Retina (tissue), 1 donor: Measurements from ENCODE around the gene SCN1B.

ENCODE experiments used
- DNase-seq: peaks from one replicate; pipeline ENCODE4 v3.0.0-alpha.2; 2016

The SCN1B gene

GRCh38 chr19:35059006-35059798, 28.9 kb downstream of the SCN1B start:
- no peak for DNase-seq

- DNase-seq = no peak
These were observed 29.5 kb downstream of the SCN1B start for GRCh38 chr19:35059799-35060091.

GRCh38 chr19:35060160-35060855, 30.0 kb downstream of the SCN1B start:
- no peak for DNase-seq

GRCh38 chr19:35061583-35062373, 31.5 kb downstream of the SCN1B start:
- no peak for DNase-seq

GRCh38 chr19:35062942-35063341, 32.7 kb downstream of the SCN1B start:
- DNase-seq = no peak

GRCh38 chr19:35063940-35064818, 33.9 kb downstream of the SCN1B start:
- no peak for DNase-seq

GRCh38 chr19:35065574-35065973, 35.3 kb downstream of the SCN1B start:
- no peak for DNase-seq

- no peak for DNase-seq
These were observed 35.9 kb downstream of the SCN1B start for GRCh38 chr19:35066121-35066520.

- peak; percentile 83 for DNase-seq
These were observed 36.7 kb downstream of the SCN1B start for GRCh38 chr19:35066691-35067563.

GRCh38 chr19:35068941-35069634, 38.8 kb downstream of the SCN1B start:
- DNase-seq = no peak

- DNase-seq = no peak
These were observed 39.4 kb downstream of the SCN1B start for GRCh38 chr19:35069696-35070095.

GRCh38 chr19:35070471-35070870, 40.2 kb downstream of the SCN1B start:
- no peak for DNase-seq

- no peak for DNase-seq
These were observed 43.2 kb downstream of the SCN1B start for GRCh38 chr19:35073516-35073915.

GRCh38 chr19:35073941-35074340, 43.7 kb downstream of the SCN1B start:
- DNase-seq = no peak

- DNase-seq = no peak
These were observed 44.3 kb downstream of the SCN1B start for GRCh38 chr19:35074426-35075201.

GRCh38 chr19:35075202-35076025, 45.1 kb downstream of the SCN1B start:
- DNase-seq = no peak

GRCh38 chr19:35076026-35076370, 45.7 kb downstream of the SCN1B start:
- no peak for DNase-seq

- no peak for DNase-seq
These were observed 46.4 kb downstream of the SCN1B start for GRCh38 chr19:35076657-35077056.
